Subcutaneous abdominal adipose tissue (tissue), 5 donors: Measurements from ENCODE around the gene EPHA8.

ENCODE experiments used
- H3K27ac ChIP-seq: one replicate; pipeline ENCODE4 v1.7.0; 2013; ENCODE audit warnings: low read depth, mild to moderate bottlenecking, inconsistent platforms, low read length, moderate library complexity
- H3K27me3 ChIP-seq, 5 donors: one replicate each; pipeline ENCODE4 v1.7.0; 2013; ENCODE audit warnings: low read length in 5 of 5, inconsistent platforms in 1 of 5; ENCODE audit not compliant: control insufficient read depth in 5 of 5, insufficient read depth in 4 of 5
- H3K36me3 ChIP-seq, 5 donors: one replicate each; pipeline ENCODE4 v1.7.0; 2013; ENCODE audit warnings: low read length in 5 of 5; ENCODE audit not compliant: control insufficient read depth in 5 of 5, insufficient read depth in 5 of 5
- H3K4me1 ChIP-seq, 5 donors: one replicate each; pipeline ENCODE4 v1.7.0; 2013; ENCODE audit warnings: low read length in 5 of 5, mild to moderate bottlenecking in 3 of 5, moderate library complexity in 1 of 5; ENCODE audit not compliant: control insufficient read depth in 5 of 5, insufficient read depth in 5 of 5
- H3K4me3 ChIP-seq, 5 donors: one replicate each; pipeline ENCODE4 v1.7.0; 2013; ENCODE audit warnings: low read length in 5 of 5, low read depth in 1 of 5
- H3K9ac ChIP-seq, 5 donors: one replicate each; pipeline ENCODE4 v1.7.0; 2013; ENCODE audit warnings: low read length in 5 of 5, mild to moderate bottlenecking in 4 of 5, moderate library complexity in 3 of 5
- H3K9me3 ChIP-seq, 5 donors: one replicate each; pipeline ENCODE4 v1.7.0; 2013; ENCODE audit warnings: low read length in 5 of 5; ENCODE audit not compliant: control insufficient read depth in 5 of 5
- donor health status: healthy.
- donor health status: healthy.
- donor health status: healthy.
- donor health status: healthy.
- donor health status: healthy.

EPHA8 gene

DNA sequence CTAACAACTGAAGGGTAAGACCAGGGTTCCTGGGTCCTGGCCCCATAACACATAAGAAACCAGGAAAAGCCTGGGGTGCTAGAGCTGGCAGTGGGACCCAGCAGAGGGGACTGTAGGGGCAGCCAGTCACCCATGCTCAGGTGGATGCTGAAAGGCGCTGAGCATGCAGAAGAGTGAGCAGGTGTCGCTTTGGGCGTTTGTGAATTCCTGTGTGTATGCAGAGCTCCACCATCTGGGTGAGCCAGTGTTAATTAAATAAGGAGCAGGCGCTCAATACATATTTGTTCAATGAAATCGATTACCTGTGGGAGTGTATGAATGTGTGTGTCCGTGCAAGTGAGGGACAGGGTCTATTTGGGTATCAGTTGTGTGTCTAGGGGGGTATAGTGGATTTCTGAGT lies 73.6 kb downstream of the EPHA8 start:
- H3K4me1 ChIP-seq: peaks cover 0 to 27% (median 16%) of the 10 kb centered on the region in 5 donors
- H3K36me3 ChIP-seq: peaks cover 0 to 2% (median 0%) of the 10 kb centered on the region in 5 donors
- H3K27ac ChIP-seq: no peak overlapping the region
- H3K4me3 ChIP-seq: peak overlapping the region; percentile 38 to 65 (median 61)
- H3K9me3 ChIP-seq: no peaks in the 10 kb centered on the region
- peaks cover 3 to 25% (median 12%) of the 10 kb centered on the region in 5 donors for H3K27me3 ChIP-seq
- H3K9ac ChIP-seq: peak overlapping the region in 2 of 5 donors; percentile 27 to 46

DNA sequence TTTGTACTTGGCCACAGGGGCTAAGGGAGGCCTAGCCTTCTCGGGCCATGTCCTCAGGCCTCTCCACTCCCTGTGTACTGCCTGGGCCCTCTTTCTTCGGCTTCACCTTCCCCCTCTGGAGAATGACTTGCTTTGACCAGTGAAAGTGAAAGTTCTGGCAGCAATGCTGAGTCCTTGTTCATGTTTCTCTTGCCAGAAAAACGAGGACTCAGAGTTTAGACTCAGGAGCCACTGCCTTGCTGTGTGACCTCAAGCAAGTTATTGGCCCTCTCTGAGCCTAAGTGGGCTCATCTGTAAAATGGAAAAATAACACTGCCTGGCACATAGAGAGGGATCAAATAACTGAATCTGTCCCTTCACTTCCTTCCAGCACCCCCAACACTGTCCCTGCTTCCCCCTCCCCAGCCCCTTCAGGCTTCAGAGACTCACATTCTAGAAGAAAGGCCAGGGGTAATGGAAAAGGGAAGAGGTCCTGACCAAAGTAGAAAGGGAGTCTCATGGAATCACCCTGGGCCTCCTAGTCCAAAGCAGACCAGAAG lies 74.7 kb downstream of the EPHA8 start:
- Histone ChIP-seq H3K4me1 (peaks cover 0 to 37% (median 22%) of the 10 kb centered on the region in 5 donors), H3K27ac (no peak overlapping the region), H3K27me3 (peaks cover 3 to 32% (median 12%) of the 10 kb centered on the region in 5 donors), H3K9me3 (no peaks in the 10 kb centered on the region), H3K36me3 (peaks cover 0 to 2% (median 0%) of the 10 kb centered on the region in 5 donors), H3K4me3 (peak overlapping the region in 4 of 5 donors; percentile 22 to 62 (median 49)), H3K9ac (peak overlapping the region in 3 of 5 donors; percentile 21 to 46 (median 26))

DNA sequence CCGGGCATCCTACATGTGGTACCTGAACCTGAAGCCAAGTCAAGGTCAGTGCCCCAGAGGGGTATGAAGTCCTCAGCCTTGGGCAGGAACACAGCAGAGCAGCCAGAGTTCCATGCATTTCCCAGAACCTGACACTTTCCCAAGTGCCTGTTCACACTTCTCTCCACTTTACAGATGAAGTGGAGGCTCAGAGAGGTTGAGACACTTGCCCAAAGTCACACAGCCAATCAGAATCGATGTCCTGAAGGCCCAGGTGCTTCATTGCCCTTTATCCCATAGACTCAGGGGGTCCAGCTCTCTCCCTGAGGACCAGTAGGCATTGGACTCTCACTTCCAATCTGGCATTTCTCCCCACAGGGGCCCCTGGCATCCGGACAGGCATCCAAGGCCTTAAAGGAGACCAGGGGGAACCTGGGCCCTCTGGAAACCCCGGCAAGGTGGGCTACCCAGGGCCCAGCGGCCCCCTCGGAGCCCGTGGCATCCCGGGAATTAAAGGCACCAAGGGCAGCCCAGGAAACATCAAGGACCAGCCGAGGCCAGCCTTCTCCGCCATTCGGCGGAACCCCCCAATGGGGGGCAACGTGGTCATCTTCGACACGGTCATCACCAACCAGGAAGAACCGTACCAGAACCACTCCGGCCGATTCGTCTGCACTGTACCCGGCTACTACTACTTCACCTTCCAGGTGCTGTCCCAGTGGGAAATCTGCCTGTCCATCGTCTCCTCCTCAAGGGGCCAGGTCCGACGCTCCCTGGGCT lies 75.4 kb downstream of the EPHA8 start:
- Histone ChIP-seq H3K27me3 (peaks cover 3 to 35% (median 12%) of the 10 kb centered on the region in 5 donors), H3K27ac (no peak overlapping the region), H3K4me3 (peak overlapping the region; percentile 6 to 62 (median 22)), H3K9me3 (no peaks in the 10 kb centered on the region), H3K9ac (peak overlapping the region in 3 of 5 donors; percentile 21 to 33 (median 26)), H3K36me3 (peaks cover 0 to 2% (median 0%) of the 10 kb centered on the region in 5 donors), H3K4me1 (peaks cover 0 to 38% (median 22%) of the 10 kb centered on the region in 5 donors)

DNA sequence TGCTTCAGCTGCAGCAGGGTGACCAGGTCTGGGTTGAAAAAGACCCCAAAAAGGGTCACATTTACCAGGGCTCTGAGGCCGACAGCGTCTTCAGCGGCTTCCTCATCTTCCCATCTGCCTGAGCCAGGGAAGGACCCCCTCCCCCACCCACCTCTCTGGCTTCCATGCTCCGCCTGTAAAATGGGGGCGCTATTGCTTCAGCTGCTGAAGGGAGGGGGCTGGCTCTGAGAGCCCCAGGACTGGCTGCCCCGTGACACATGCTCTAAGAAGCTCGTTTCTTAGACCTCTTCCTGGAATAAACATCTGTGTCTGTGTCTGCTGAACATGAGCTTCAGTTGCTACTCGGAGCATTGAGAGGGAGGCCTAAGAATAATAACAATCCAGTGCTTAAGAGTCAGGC lies 76.0 kb downstream of the EPHA8 start:
- H3K4me3 ChIP-seq: peak overlapping the region in 3 of 5 donors; percentile 11 to 62 (median 61)
- peaks cover 0 to 38% (median 22%) of the 10 kb centered on the region in 5 donors for H3K4me1 ChIP-seq
- H3K27ac ChIP-seq: no peak overlapping the region

DNA sequence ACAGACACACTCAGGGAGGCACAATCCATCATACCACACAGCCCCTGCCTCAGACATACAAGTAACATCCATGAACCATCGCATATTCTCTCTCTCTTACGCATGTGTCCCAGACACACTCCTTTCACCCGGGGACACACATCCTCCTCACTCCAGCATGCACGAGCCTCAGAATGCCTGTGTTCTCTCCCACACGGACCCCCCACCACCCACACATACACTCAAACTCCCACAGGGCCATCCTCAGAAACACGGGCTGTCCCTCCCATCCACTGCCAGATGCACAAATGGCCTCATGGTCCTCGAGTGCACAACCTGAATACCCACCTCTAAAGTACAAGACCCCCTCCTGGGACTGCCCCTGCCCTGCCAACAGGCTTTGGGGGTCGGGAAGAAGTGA lies 78.0 kb downstream of the EPHA8 start:
- Histone ChIP-seq H3K27ac (no peak overlapping the region), H3K4me3 (no peak overlapping the region), H3K9me3 (no peaks in the 10 kb centered on the region), H3K9ac (no peak overlapping the region), H3K4me1 (peaks cover 0 to 35% (median 32%) of the 10 kb centered on the region in 5 donors), H3K36me3 (peaks cover 0 to 2% (median 0%) of the 10 kb centered on the region in 5 donors), H3K27me3 (peaks cover 3 to 35% (median 8%) of the 10 kb centered on the region in 5 donors)

More for the DNA sequence above, 76.0 kb downstream of the EPHA8 start:
- Histone ChIP-seq H3K9me3 (no peaks in the 10 kb centered on the region), H3K27me3 (peaks cover 3 to 35% (median 12%) of the 10 kb centered on the region in 5 donors), H3K9ac (no peak overlapping the region), H3K36me3 (peaks cover 0 to 2% (median 0%) of the 10 kb centered on the region in 5 donors)

DNA sequence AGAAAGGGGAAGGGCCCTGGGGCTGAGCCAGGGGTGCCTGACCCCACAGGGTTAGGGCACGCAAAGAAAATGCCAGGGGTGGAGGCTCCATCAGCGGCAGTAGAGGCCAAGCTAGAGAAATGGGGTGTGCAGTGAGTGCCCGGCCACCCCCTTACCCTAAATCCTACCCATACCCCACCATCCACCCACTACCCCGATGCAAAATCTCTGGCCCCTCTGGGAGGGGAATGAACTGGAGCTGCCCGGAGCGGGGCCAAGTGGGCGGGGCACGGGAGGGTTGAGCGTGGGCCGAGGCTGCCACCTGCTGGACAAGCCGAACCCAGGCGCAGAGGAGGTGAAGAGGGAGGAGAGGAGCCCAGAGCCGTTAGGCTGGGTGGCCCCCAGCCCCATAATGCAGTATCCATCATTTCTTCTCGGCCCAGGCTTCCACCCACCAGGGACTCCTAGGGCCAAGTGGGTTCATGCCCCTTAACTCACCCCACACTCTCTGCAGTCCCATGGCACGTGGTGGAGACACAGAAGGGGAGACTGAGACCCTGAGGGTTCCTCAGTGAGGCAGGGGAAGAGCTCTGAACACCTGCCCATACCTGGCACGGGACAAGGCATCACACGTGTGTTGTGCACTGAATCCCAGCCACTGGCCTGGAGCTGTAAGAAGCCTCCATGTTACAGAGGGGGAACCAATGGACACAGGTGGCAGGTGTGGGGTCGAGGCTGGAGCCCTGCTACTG lies 78.8 kb downstream of the EPHA8 start:
- H3K4me3 ChIP-seq: peak overlapping the region in 2 of 5 donors; percentile 27 to 28
- H3K9ac ChIP-seq: no peak overlapping the region
- peaks cover 3 to 30% (median 8%) of the 10 kb centered on the region in 5 donors for H3K27me3 ChIP-seq
- H3K4me1 ChIP-seq: peaks cover 3 to 42% (median 39%) of the 10 kb centered on the region in 5 donors
- no peaks in the 10 kb centered on the region for H3K9me3 ChIP-seq
- H3K27ac ChIP-seq: no peak overlapping the region
- H3K36me3 ChIP-seq: peaks cover 0 to 5% (median 0%) of the 10 kb centered on the region in 5 donors

DNA sequence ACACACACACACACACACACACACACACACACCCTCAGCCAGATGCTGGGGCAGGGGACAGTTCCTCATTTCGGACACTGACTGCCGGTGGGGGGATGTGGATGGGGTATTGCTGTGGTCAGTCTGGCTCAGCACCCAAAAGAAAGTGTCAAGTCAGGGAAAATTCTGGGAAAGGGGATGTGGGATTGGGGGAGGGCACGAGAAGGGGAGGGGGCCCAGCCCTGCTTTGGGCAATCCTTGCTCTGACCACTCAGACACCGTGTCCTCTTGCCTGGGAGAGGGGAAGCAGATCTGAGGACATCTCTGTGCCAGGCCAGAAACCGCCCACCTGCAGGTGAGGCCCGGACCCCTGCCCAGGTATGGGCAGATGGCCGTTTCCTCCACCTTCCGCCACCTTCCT lies 80.1 kb downstream of the EPHA8 start, which contains the start of gene C1QC:
TSS of gene C1QC (plus strand) at position 253 of the 400 bp plus-strand sequence. CDS start 391 bp downstream, outside the sequence.
- peaks cover 3 to 52% (median 47%) of the 10 kb centered on the region in 5 donors for H3K4me1 ChIP-seq
- H3K9ac ChIP-seq: peak within 1 kb of the TSS in 3 of 5 donors; percentile 27 to 56 (median 36)
- peak within 1 kb of the TSS; percentile 16 for H3K27ac ChIP-seq
- H3K9me3 ChIP-seq: no peaks in the 10 kb centered on the region
- peak within 1 kb of the TSS; percentile 36 to 59 (median 45) for H3K4me3 ChIP-seq
- H3K27me3 ChIP-seq: peaks cover 1 to 22% (median 8%) of the 10 kb centered on the region in 5 donors
- peaks cover 0 to 15% (median 0%) of the 10 kb centered on the region in 5 donors for H3K36me3 ChIP-seq

DNA sequence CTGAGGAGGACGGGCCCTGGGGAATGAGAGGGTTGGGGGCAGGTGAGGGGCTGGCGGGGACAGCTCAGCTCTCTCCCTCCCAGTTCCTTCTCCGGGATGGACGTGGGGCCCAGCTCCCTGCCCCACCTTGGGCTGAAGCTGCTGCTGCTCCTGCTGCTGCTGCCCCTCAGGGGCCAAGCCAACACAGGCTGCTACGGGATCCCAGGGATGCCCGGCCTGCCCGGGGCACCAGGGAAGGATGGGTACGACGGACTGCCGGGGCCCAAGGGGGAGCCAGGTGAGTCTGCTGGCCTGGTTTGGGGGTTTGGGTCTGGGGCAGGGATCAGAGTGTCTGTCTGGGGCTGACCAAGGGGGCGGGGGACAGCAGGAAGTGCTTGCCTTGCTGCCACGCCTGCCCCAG lies 80.6 kb downstream of the EPHA8 start:
- Histone ChIP-seq H3K9me3 (no peaks in the 10 kb centered on the region), H3K9ac (peak overlapping the region in 3 of 5 donors; percentile 27 to 56 (median 36)), H3K27me3 (peaks cover 0 to 22% (median 8%) of the 10 kb centered on the region in 5 donors), H3K4me1 (peaks cover 3 to 53% (median 42%) of the 10 kb centered on the region in 5 donors), H3K27ac (peak overlapping the region; percentile 16), H3K36me3 (peaks cover 0 to 12% (median 0%) of the 10 kb centered on the region in 5 donors), H3K4me3 (peak overlapping the region in 4 of 5 donors; percentile 36 to 59 (median 40))

DNA sequence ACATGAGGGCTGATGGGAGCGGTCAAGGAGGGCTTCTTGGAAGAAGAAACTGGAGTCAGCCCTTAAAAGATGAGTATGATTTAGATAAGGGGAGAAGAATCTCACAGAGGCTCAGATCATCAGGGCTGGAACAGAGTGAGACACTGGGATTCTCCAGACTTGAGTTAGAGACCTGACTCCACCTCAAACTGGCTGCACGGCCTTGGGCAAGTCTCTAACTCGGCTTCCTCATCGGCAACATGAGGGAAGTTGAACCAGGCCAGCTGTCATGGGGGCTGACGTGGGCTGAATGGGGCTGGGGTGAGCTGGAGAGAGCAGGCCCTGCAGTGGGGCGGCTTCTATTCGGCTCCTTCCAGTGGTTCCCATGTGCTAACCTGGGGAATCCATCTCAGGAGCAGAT lies 82.6 kb downstream of the EPHA8 start:
- Histone ChIP-seq H3K36me3 (peaks cover 0 to 12% (median 0%) of the 10 kb centered on the region in 5 donors), H3K9me3 (no peaks in the 10 kb centered on the region), H3K27ac (peak overlapping the region; percentile 63), H3K4me1 (peaks cover 3 to 54% (median 41%) of the 10 kb centered on the region in 5 donors), H3K27me3 (peaks cover 0 to 19% (median 6%) of the 10 kb centered on the region in 5 donors), H3K4me3 (peak overlapping the region in 3 of 5 donors; percentile 45 to 59 (median 51)), H3K9ac (peak overlapping the region in 3 of 5 donors; percentile 29 to 61 (median 48))
